A673 (cell line): ENCODE measurements around the gene P2RY6. TPM values are rescaled to one million over a fixed set of nuclear protein-coding genes. Genes with fewer than 3 reads are reported as not detected.

Experiments used
- BruUV-seq: library from RNA; stranded (reverse); fragments of 400-500 nt; replicated peaks from 2 replicates; lab custom pipeline; 2021; lab: Mats Ljungman, UMichigan
- CTCF ChIA-PET: fragments of 300-600 bp; sonication (Branson Sonifier 250); formaldehyde crosslinking; loops from one replicate; lab custom pipeline; 2022; ENCODE audit warnings: antibody characterized with exemption; lab: Charles Lee
- POLR2A ChIA-PET: fragments of 300-600 bp; sonication (Branson Sonifier 250); formaldehyde crosslinking; loops from one replicate; lab custom pipeline; 2022; ENCODE audit warnings: antibody characterized with exemption; ENCODE audit not compliant: low non-redundant PET; lab: Charles Lee
- DNase-seq: peaks from one replicate; pipeline ENCODE4 v3.0.0-alpha.2; 2015; ENCODE audit warnings: low spot score
- H3K27ac ChIP-seq: fragments of 200-600 bp; sonication (generic); 2 replicates; pipeline ENCODE4 v1.5.1; 2016; ENCODE audit warnings: mixed run types, low read depth, mild to moderate bottlenecking, mixed read lengths, antibody characterized with exemption, low read length; ENCODE audit not compliant: poor library complexity, severe bottlenecking
- H3K27me3 ChIP-seq: fragments of 200-600 bp; sonication (generic); replicated peaks from 2 replicates; pipeline ENCODE4 v1.6.1; 2017; ENCODE audit warnings: mixed run types, low read depth, mild to moderate bottlenecking, mixed read lengths, antibody characterized with exemption, low read length; ENCODE audit not compliant: insufficient read depth, poor library complexity
- H3K36me3 ChIP-seq: fragments of 200-600 bp; sonication (generic); 2 replicates; pipeline ENCODE4 v1.6.1; 2016; ENCODE audit warnings: mixed run types, mild to moderate bottlenecking, mixed read lengths, antibody characterized with exemption, low read length; ENCODE audit not compliant: insufficient read depth, poor library complexity, severe bottlenecking
- H3K4me1 ChIP-seq: fragments of 200-600 bp; sonication (generic); 2 replicates; pipeline ENCODE4 v1.6.1; 2017; ENCODE audit warnings: mixed run types, mild to moderate bottlenecking, mixed read lengths, antibody characterized with exemption, low read length; ENCODE audit not compliant: insufficient read depth, poor library complexity, severe bottlenecking
- H3K4me3 ChIP-seq: fragments of 200-600 bp; sonication (generic); 2 replicates; pipeline ENCODE4 v1.5.1; 2016; ENCODE audit warnings: low read depth, mixed run types, mild to moderate bottlenecking, mixed read lengths, low read length; ENCODE audit not compliant: poor library complexity, severe bottlenecking
- H3K9me3 ChIP-seq: fragments of 200-600 bp; sonication (generic); 2 replicates; pipeline ENCODE4 v1.6.1; 2016; ENCODE audit warnings: mixed run types, low read depth, mild to moderate bottlenecking, mixed read lengths, antibody characterized with exemption, low read length; ENCODE audit not compliant: poor library complexity, severe bottlenecking
- EZH2 ChIP-seq: fragments of 200-600 bp; sonication (generic); IDR thresholded peaks from 2 replicates; pipeline ENCODE4 v1.6.1; 2017; ENCODE audit warnings: borderline replicate concordance, low read depth, mild to moderate bottlenecking, mixed read lengths, antibody characterized with exemption, low read length; ENCODE audit not compliant: poor library complexity, severe bottlenecking
- intact Hi-C: fragments of 100-400 bp; cut with micrococcal nuclease; formaldehyde crosslinking; loops from one replicate; pipeline ENCODE4 v1.10.0; 2022; ENCODE audit not compliant: unreplicated experiment
- total RNA-seq: library from RNA; stranded (reverse); gene quantifications from 2 replicates; pipeline ENCODE4 v1.2.3, GENCODE V29; 2021
- TF ChIP-seq, protein P1 (sequence below): fragments of 300-800, 200-600 bp; sonication (generic); conservative IDR thresholded peaks from 2 replicates; pipeline ENCODE4 v1.5.1; 2017; ENCODE audit warnings: low read depth, mild to moderate bottlenecking, antibody characterized with exemption, low read length, moderate library complexity, mixed read lengths

Gene P2RY6
- total RNA-seq, 1 experiment from 2014 or later = 0.43 TPM

DNA sequence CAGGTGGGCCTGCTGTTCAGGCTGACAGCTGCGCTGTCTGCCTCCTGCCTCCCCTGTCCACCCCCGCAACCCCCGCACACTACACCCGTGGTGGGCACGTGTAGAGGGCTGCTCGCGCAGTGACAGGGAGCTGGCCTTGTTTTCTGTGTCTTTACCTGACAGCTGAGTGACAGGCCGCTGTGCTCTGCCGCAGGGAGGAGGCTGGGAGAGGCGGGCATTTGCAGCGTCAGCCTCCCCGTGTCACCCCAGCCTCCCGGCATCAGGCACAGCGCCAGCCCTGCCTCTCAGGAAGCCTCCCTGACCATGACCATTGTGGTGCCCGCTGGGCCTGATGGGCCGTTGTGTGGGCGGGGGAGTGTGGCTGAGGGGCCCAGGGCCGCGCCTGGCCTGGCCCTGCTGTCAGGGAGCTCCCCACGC, 72.1 kb downstream of the P2RY6 start:
- intact Hi-C loops = no loop called here
- Histone ChIP-seq H3K4me1 (no peaks in the 10 kb centered on the region), H3K4me3 (no peak overlapping the region), H3K36me3 (no peaks in the 10 kb centered on the region), H3K27ac (no peak overlapping the region), H3K27me3 (no peaks in the 10 kb centered on the region), H3K9me3 (no peaks in the 10 kb centered on the region)
- POLR2A ChIA-PET = no interaction called here
- CTCF ChIA-PET = no interaction called here
- DNase-seq = no peak
- no TSS peak for BruUV-seq
- TF ChIP-seq, protein P1, sequence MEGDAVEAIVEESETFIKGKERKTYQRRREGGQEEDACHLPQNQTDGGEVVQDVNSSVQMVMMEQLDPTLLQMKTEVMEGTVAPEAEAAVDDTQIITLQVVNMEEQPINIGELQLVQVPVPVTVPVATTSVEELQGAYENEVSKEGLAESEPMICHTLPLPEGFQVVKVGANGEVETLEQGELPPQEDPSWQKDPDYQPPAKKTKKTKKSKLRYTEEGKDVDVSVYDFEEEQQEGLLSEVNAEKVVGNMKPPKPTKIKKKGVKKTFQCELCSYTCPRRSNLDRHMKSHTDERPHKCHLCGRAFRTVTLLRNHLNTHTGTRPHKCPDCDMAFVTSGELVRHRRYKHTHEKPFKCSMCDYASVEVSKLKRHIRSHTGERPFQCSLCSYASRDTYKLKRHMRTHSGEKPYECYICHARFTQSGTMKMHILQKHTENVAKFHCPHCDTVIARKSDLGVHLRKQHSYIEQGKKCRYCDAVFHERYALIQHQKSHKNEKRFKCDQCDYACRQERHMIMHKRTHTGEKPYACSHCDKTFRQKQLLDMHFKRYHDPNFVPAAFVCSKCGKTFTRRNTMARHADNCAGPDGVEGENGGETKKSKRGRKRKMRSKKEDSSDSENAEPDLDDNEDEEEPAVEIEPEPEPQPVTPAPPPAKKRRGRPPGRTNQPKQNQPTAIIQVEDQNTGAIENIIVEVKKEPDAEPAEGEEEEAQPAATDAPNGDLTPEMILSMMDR = no peak
- no peak for TF ChIP-seq EZH2

DNA sequence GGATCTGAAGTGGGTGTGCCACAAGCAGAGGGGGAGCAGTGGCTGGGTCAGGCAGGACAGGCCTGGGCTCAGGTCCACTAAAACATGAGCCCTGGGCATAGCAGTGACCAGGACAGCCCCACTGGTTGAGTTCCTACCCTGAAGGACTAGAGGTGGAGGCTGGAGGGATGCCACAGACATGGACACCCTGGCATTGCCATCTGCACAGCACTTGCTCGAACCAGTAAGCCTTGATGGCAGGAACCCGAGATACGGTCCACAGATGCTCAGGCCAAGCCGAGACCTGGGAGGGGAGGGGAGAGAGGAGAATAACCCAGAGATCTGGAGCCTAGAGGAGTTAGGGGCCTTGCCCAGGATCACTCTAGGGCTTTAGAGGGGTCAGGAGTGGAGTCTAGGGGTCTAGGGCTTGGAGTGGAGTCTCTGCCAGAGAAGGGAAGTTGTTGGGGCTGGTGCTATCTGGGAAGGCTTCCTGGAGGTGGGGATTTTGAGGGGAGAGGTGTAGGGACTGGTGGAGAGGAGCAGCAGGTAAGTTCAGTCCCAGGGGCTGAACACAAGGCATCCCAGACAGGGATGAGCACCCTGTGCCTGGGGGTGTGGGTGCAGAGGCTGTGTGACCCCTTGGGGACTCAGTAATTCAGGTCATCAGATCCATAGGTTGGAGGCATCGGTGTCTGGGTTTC, 73.5 kb downstream of the P2RY6 start:
- Histone ChIP-seq H3K36me3 (no peaks in the 10 kb centered on the region), H3K27me3 (no peaks in the 10 kb centered on the region), H3K9me3 (no peaks in the 10 kb centered on the region), H3K27ac (no peak overlapping the region), H3K4me3 (no peak overlapping the region), H3K4me1 (no peaks in the 10 kb centered on the region)
- ChIA-PET CTCF (no interaction called here), POLR2A (no interaction called here)
- BruUV-seq = no TSS peak
- no peak for DNase-seq
- no peak for TF ChIP-seq EZH2
- TF ChIP-seq, protein P1 = no peak
- intact Hi-C loops = no loop called here

DNA sequence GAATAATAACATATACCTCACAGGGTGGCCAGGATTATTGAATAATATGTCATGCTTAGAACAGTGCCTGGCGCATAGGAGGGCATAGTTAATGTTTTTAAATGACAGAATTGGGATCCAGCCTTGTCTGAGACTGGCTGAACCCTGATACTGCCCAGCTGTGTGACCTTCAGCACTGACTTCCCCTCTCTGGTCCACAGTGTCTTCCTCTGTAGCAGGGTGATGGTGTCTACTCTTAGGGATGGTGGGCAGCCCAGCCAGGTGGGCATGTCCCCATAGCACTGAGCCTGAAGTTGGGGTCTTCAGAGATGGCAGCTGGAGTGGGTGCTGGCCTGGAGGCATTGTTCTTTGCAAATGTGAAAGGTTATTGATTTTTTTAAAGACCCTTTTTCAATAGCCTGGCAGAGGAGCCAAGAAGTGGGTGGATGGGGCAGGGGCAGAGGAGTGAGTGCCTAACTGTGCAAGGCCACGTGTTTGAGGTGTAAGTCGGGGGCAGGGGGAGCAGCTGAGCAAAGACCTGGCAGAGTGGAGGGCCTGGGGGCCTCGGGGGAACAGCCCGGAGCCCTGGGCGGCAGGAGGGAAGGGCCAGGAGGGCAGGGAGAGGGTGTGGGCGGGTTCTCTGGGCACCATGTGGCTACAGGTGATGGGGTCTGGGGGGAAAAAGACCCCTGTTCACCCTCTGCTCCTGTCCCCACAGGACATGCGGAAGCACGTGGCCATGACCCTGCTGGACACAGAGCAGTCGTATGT, 74.2 kb downstream of the P2RY6 start:
- intact Hi-C loops = no loop called here
- POLR2A ChIA-PET = no interaction called here

More for the DNA sequence above, 74.2 kb downstream of the P2RY6 start:
- no TSS peak for BruUV-seq
- DNase-seq = no peak
- TF ChIP-seq, protein P1 = no peak
- TF ChIP-seq EZH2 = no peak
- Histone ChIP-seq H3K4me1 (no peaks in the 10 kb centered on the region), H3K4me3 (no peak overlapping the region), H3K9me3 (no peaks in the 10 kb centered on the region), H3K27ac (no peak overlapping the region), H3K36me3 (no peaks in the 10 kb centered on the region), H3K27me3 (no peaks in the 10 kb centered on the region)
- CTCF ChIA-PET = no interaction called here
